Natural killer cell (primary cell): ENCODE data around the gene NPY. TPM values are rescaled to one million over a fixed set of nuclear protein-coding genes. Genes with fewer than 3 reads are reported as not detected.
"Not testable (repeated sequence)": the region's sequence is repeated elsewhere in the genome, so short reads cannot be mapped to it uniquely, and the experiment has no call there.

ENCODE experiments used
- ATAC-seq, 3 donors: fragments of 150-1000 bp in 2 of 3; fragments of 200-7000 bp in 1 of 3; cut with Tn5 transposase; 1 replicate in 1 of 3; 2 replicates in 2 of 3; pipeline ENCODE4 v1.10.0; 2021; ENCODE audit warnings: mild to moderate bottlenecking in 2 of 3, moderate library complexity in 2 of 3
- DNase-seq, 2 donors: peaks; one replicate each; pipeline versions ENCODE4 v3.0.0 to v3.0.0-alpha.2; 2013 to 2021; ENCODE audit warnings: mixed read lengths in 1 of 2
- H3K27ac ChIP-seq: one replicate; pipeline ENCODE4 v1.5.1; 2013; ENCODE audit warnings: mild to moderate bottlenecking, low read length
- H3K27me3 ChIP-seq: one replicate; pipeline ENCODE4 v1.6.1; 2013; ENCODE audit warnings: low read length; ENCODE audit not compliant: control insufficient read depth, insufficient read depth
- H3K36me3 ChIP-seq: one replicate; pipeline ENCODE4 v1.6.1; 2013; ENCODE audit warnings: low read length; ENCODE audit not compliant: control insufficient read depth, insufficient read depth
- H3K4me1 ChIP-seq: one replicate; pipeline ENCODE4 v1.6.1; 2013; ENCODE audit warnings: low read length; ENCODE audit not compliant: control insufficient read depth, insufficient read depth
- H3K4me3 ChIP-seq: one replicate; pipeline ENCODE4 v1.5.1; 2013; ENCODE audit warnings: low read length
- H3K9me3 ChIP-seq: one replicate; pipeline ENCODE4 v1.6.1; 2013; ENCODE audit warnings: low read length; ENCODE audit not compliant: control insufficient read depth, insufficient read depth
- H3K27ac Mint-ChIP-seq, 2 donors: one replicate each; pipeline ENCODE4 v1.8.0; 2022; ENCODE audit warnings: mild to moderate bottlenecking in 2 of 2, mixed read lengths in 2 of 2, moderate library complexity in 1 of 2
- H3K27me3 Mint-ChIP-seq, 2 donors: one replicate each; pipeline ENCODE4 v1.8.0; 2022; ENCODE audit warnings: low read depth in 2 of 2, mixed read lengths in 2 of 2
- H3K36me3 Mint-ChIP-seq: one replicate; pipeline ENCODE4 v1.8.0; 2022; ENCODE audit warnings: mixed read lengths
- H3K4me1 Mint-ChIP-seq, 2 donors: one replicate each; pipeline ENCODE4 v1.8.0; 2022; ENCODE audit warnings: mixed read lengths in 2 of 2
- H3K4me3 Mint-ChIP-seq: one replicate; pipeline ENCODE4 v1.8.0; 2022; ENCODE audit warnings: mild to moderate bottlenecking, moderate library complexity, mixed read lengths
- H3K9me3 Mint-ChIP-seq, 2 donors: one replicate each; pipeline ENCODE4 v1.8.0; 2022; ENCODE audit warnings: mixed read lengths in 2 of 2
- CTCF ChIP-seq: fragments of 200-600 bp; IDR thresholded peaks from one replicate; pipeline ENCODE4 v1.8.0; 2022; ENCODE audit warnings: antibody characterized with exemption
- WGBS: methylation state at CpG from one replicate; pipeline ENCODE4 v1.1.7; 2013; ENCODE audit warnings: missing lambda C conversion rate; ENCODE audit not compliant: insufficient coverage; 5-methylcytosine and 5-hydroxymethylcytosine counted together
- intact Hi-C: fragments of 100-400 bp; cut with micrococcal nuclease; formaldehyde crosslinking; loops from one replicate; pipeline ENCODE4 v1.14.2; 2022
- total RNA-seq, 4 donors: library from RNA; stranded (reverse); fragments of 120-200 nt in 1 of 4; gene quantifications; one replicate each; pipeline versions ENCODE4 v1.2.3 to v1.2.4, GENCODE V29; 2013 to 2022

NPY gene
- total RNA-seq, 3 donors from 2014 or later (not counting 1 experiment from before 2014, with no cell fraction given), result not detected

GRCh38 chr7:24245362-24245761, 38.6 kb upstream of the NPY start:
- intact Hi-C loops, result no loop called here
- Histone ChIP-seq H3K9me3 (no peaks in the 10 kb centered on the region), H3K36me3 (no peaks in the 10 kb centered on the region), H3K4me1 (no peaks in the 10 kb centered on the region), H3K27ac (no peak overlapping the region), H3K4me3 (no peak overlapping the region), H3K27me3 (no peaks in the 10 kb centered on the region)
- no peaks in the 10 kb centered on the region for H3K36me3 Mint-ChIP-seq
- TF ChIP-seq CTCF, result no peak
- H3K4me3 Mint-ChIP-seq, result no peak overlapping the region
- H3K27ac Mint-ChIP-seq, result no peak overlapping the region
- no peaks in the 10 kb centered on the region for H3K4me1 Mint-ChIP-seq
- ATAC-seq (no peak), DNase-seq (no peak)
- H3K9me3 Mint-ChIP-seq, result no peaks in the 10 kb centered on the region
- H3K27me3 Mint-ChIP-seq, result peaks cover 10 to 16% of the 10 kb centered on the region in 2 donors

- H3K9me3 ChIP-seq, result peaks cover 5% of the 10 kb centered on the region
- H3K36me3 ChIP-seq, result no peaks in the 10 kb centered on the region
- H3K4me1 Mint-ChIP-seq, result peaks cover 6% of the 10 kb centered on the region in 2 donors
- H3K4me3 ChIP-seq, result no peak overlapping the region
- no peaks in the 10 kb centered on the region for H3K4me1 ChIP-seq
- no peak for TF ChIP-seq CTCF
- H3K9me3 Mint-ChIP-seq, result peaks cover 3 to 11% of the 10 kb centered on the region in 2 donors
- peaks cover 10% of the 10 kb centered on the region for H3K36me3 Mint-ChIP-seq
- H3K27me3 ChIP-seq, result no peaks in the 10 kb centered on the region
- DNase-seq (no peak), ATAC-seq (no peak)
- H3K27ac Mint-ChIP-seq, result no peak overlapping the region
- H3K4me3 Mint-ChIP-seq, result no peak overlapping the region
- intact Hi-C loops, result no loop called here
- H3K27me3 Mint-ChIP-seq, result peaks cover 0 to 12% of the 10 kb centered on the region in 2 donors
- H3K27ac ChIP-seq, result no peak overlapping the region
- 68% methylated on average over 6 of the region's 7 CpGs for WGBS
These were observed 34.7 kb upstream of the NPY start for GRCh38 chr7:24249266-24249665.

- H3K27ac ChIP-seq, result no peak overlapping the region
- DNase-seq, result no peak
- H3K4me3 Mint-ChIP-seq, result no peak overlapping the region
- intact Hi-C loops, result no loop called here
- no peak overlapping the region for H3K27ac Mint-ChIP-seq
- ATAC-seq, result no peak
- no peaks in the 10 kb centered on the region for H3K4me1 ChIP-seq
- peaks cover 0 to 12% of the 10 kb centered on the region in 2 donors for H3K27me3 Mint-ChIP-seq
- H3K9me3 Mint-ChIP-seq, result peaks cover 3 to 11% of the 10 kb centered on the region in 2 donors
- no peaks in the 10 kb centered on the region for H3K36me3 ChIP-seq
- peaks cover 5% of the 10 kb centered on the region for H3K9me3 ChIP-seq
- TF ChIP-seq CTCF, result no peak
- H3K36me3 Mint-ChIP-seq, result peaks cover 10% of the 10 kb centered on the region
- 82% methylated on average over 1 of the region's 2 CpGs for WGBS
- no peaks in the 10 kb centered on the region for H3K27me3 ChIP-seq
- peaks cover 24 to 25% of the 10 kb centered on the region in 2 donors for H3K4me1 Mint-ChIP-seq
- H3K4me3 ChIP-seq, result no peak overlapping the region
These were observed 32.4 kb upstream of the NPY start for GRCh38 chr7:24251568-24251967.

GRCh38 chr7:24255139-24255538, 28.9 kb upstream of the NPY start:
- peaks cover 24 to 25% of the 10 kb centered on the region in 2 donors for H3K4me1 Mint-ChIP-seq
- no peaks in the 10 kb centered on the region for H3K4me1 ChIP-seq
- intact Hi-C loops, result no loop called here
- peak in 1 of 2 donors; percentile 4 for DNase-seq
- peaks cover 10% of the 10 kb centered on the region for H3K36me3 Mint-ChIP-seq
- peaks cover 5% of the 10 kb centered on the region for H3K9me3 ChIP-seq
- no peak overlapping the region for H3K27ac Mint-ChIP-seq
- no peak overlapping the region for H3K4me3 ChIP-seq
- no peaks in the 10 kb centered on the region for H3K36me3 ChIP-seq
- H3K27me3 ChIP-seq, result no peaks in the 10 kb centered on the region
- peak in 1 of 3 donors; percentile 30 for ATAC-seq
- WGBS, result 13% methylated on average over 5 of the region's 6 CpGs
- H3K27me3 Mint-ChIP-seq, result peaks cover 19 to 26% of the 10 kb centered on the region in 2 donors
- peaks cover 3 to 11% of the 10 kb centered on the region in 2 donors for H3K9me3 Mint-ChIP-seq
- no peak for TF ChIP-seq CTCF
- H3K27ac ChIP-seq, result no peak overlapping the region
- H3K4me3 Mint-ChIP-seq, result peak overlapping the region; percentile 25

GRCh38 chr7:24258324-24258723, 25.7 kb upstream of the NPY start:
- Mint-ChIP-seq H3K27me3 (peaks cover 24 to 31% of the 10 kb centered on the region in 2 donors), H3K4me1 (peaks cover 24 to 25% of the 10 kb centered on the region in 2 donors)
- 100% methylated on average over 1 of the region's 1 CpG for WGBS
- H3K27ac ChIP-seq, DNase-seq, intact Hi-C loops, H3K4me3 Mint-ChIP-seq, H3K9me3 ChIP-seq, H3K4me1 ChIP-seq, H3K36me3 Mint-ChIP-seq, H3K4me3 ChIP-seq, H3K27me3 ChIP-seq, H3K27ac Mint-ChIP-seq, H3K9me3 Mint-ChIP-seq, ATAC-seq, H3K36me3 ChIP-seq: not testable (repeated sequence)
